GM18873 (cell line): Measurements from ENCODE around the gene IL10RB.

ENCODE experiments used
- ATAC-seq: cut with Tn5 transposase; IDR thresholded peaks from one replicate; pipeline ENCODE4 v1.9.1; 2021; ENCODE audit warnings: mild to moderate bottlenecking, moderate library complexity, moderate number of reproducible peaks; ENCODE audit not compliant: unreplicated experiment, low FRiP score

The IL10RB gene

DNA sequence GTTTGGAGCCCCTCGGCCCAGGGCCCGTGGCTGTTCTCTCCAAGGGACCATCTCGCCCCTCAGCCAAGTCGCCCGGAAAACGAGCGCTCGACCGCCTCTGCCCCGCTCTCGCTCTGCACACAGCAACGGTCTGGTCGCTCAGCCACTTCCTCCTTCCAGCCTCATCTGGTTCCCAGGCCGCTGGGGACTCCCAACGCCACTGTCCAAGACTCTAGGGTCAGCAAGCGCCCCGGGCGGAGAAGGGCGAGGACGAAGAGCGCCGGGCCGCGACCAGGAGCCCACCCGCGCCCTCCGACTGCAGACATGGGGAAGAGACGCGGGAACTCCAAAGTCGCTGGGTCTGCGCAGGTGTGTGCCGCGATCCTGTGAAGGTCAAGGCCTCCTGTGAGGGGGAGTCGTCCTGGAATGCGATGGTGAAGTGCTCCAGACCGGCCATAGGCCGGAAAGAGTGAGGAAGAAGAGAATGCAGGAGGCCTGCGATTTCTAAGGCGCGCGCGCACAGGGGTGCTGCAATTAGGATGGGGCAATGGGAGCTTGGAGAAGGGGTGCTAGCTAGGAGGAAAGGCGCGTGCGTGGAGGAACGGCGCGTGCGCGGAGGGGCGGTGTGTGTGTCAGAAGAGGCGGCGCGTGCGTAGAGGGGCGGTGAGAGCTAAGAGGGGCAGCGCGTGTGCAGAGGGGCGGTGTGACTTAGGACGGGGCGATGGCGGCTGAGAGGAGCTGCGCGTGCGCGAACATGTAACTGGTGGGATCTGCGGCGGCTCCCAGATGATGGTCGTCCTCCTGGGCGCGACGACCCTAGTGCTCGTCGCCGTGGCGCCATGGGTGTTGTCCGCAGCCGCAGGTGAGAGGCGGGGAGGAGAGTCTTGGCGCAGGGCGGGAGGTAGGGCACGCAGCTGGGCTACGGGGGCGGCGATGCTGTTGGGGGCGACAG, 58.4 kb downstream of the IL10RB start, which contains the start of gene IFNAR1:
TSS of gene IFNAR1 (plus strand) at position 680 of the 931 bp plus-strand sequence. CDS start at position 766, 86 bp downstream.
- ATAC-seq, result peak; percentile 80

DNA sequence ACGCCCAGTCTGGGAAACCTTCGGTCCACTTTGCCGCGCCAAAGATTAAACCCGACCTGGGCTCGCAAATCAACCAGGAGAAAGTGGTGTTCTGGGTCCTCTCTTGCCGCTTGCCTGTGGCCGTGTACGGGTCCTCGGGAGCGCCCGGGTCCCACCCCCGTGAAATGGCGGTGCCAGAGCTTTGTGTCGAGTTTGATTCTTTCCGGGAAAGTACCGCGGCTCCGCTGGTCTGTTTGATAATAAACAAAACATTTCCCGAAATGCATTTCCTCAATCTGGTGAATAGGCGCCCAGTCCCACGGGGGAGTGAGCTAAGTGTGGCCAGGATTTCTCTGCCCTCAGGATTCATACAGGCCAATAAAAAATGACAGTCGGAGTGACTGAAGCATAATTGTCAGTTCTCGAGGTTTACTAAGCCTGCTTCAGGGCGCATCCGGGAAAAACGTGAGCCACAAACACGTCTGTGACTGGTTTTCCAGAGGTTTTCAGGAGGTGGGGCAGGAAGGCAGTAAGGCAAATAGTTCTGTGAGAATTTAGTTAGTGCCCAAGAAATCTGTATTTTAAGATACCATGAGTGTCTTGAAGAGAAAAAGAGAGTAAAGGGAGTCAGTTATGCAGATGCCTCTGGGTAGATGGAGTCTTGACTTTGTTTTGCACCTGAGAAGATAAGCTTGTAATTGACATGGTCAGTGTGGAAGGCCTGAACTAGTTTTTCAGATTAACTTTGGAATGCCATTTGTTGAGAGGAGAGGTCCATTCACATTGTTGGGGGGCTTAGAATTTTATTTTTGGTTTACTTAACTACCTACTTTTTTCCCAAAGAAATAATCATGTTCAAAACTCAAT, 59.3 kb downstream of the IL10RB start:
- ATAC-seq, result peak; percentile 26

DNA sequence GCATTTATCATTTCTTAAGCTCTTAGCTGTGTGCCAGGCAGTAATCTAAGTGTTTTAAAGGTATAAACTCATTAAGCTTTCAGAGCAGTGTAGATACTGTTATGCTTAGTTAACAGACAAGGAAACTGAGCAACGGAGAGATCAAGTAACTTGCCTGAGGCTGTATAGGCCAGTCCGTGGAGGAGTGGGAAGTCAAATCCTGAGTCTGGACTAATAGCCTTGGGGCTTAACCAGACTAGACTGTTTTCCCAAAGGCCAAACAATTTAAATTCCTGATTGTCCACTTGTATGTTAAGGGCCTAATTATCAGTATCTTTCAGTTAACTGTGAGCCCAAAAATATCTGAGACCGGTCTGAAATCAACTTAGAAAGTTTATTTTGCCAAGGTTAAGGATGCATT, 61.2 kb downstream of the IL10RB start:
- no peak for ATAC-seq

DNA sequence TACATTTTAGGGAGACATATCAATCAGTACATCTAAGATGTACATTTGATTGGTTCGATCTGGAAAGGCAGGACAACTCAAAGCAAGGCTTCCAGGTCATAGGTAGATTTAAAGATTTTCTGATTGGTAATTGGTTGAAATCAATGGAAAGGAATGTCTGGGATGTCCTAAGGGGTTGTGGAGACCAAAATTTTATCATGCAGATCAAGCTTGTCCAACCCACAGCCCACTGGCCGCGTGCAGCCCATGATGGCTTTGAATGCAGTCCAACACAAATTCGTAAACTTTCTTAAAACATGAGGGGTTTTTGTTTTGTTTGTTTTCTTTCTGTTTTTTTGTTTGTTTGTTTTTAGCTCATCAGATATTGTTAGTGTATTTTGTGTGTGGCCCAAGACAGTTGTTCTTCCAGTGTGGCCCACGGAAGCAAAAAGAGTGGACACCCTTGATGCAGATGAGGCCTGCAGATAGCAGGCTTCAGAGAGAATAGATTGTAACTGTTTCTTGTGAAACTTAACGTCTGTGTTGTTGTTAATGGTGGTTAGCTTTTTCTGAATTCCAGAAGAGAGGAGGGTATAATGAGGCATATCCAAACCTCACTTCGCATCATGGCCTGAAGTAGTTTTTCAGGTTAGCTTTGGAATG, 61.7 kb downstream of the IL10RB start:
- ATAC-seq, result no peak

DNA sequence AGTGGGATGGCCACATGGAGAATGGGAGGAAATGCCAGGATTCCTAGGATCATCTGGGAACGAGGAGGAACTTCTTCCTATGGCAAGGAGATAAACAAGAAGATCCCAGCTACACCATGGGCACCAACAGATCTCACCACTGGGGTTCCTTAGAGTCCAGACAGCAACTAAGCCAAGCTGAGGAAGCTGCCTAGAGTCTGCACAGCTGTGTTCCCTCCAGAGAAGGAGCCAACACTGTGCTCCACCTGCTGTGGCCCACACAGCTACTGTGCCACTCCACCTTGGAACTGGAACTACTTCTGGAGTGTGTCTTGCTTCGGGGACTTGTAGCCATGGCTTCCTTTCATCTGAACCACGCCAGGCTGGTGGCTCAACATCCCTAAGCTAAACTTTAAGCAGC, 64.6 kb downstream of the IL10RB start:
- no peak for ATAC-seq

DNA sequence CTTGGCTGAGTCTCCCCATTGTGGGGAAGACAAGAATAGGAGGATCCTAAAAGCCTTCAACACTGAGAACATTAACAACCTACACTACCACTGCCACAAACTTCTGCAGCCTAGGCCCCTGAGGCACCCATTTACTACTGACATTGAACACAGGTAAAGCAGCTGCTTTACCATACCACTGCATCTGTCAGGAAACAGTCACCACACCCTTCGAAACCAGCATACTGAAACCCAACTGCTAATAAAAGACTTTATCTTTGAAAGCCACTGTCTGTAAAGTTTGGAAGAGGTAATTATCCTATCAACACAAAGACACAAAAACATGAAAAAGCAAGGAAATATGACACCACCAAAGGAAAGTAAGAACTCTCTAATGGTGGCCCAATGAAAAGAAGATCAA, 66.0 kb downstream of the IL10RB start:
- peak; percentile 62 for ATAC-seq

DNA sequence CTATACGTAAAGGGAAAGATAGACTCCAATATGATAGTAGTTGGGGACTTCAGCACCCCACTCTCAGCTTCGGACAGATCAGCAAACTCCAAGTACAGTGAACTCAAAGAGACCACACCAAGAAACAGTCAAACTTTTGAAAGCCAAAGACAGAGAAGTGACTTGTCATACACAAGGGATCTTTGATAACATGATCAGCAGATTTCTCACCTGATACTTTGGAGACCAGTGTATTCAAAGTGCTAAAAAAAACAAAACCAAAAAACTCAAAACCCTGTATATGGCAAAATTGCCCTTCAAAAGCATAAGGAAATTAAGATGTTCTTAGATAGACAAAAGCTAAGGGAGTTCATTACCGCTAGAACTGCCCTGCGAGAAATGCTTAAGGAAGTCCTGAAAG, 68.0 kb downstream of the IL10RB start:
- no peak for ATAC-seq

DNA sequence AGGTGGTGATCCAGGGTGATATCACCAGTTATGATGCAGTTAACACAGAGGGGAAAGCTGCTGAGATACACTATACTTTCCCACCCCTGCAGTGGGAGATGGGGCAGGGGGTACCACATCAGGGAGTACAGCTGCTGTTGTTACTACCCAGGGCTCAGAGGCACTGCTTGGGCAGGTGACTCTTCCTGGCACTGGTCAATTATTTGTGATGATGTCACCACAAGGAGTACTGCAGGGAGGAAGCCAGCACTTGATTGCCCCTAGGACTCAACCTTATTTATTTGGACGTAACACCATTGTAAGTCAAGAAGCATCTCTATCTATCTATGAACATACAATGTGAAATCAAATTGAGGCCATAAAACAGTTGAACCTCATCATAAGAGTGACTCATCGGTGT, 68.7 kb downstream of the IL10RB start:
- ATAC-seq, result no peak

DNA sequence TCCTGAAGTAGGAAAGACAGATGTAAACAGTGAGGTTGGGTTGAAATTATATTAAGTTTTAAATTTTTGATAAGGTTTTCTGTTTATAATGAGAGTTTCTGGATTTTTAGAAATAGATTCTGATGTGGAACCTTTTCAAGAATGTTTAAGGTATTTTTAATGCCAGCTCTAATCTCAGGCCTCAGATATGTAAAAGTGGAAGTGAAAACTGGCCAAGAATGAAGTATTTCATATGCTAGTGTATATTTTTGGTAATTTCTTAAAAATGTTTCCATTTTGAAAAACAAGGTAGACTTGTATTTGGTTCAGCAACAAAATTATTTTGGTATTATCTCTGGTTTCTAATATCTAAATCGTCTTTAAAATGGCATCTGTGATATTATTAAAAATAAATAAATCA, 73.0 kb downstream of the IL10RB start:
- no peak for ATAC-seq

DNA sequence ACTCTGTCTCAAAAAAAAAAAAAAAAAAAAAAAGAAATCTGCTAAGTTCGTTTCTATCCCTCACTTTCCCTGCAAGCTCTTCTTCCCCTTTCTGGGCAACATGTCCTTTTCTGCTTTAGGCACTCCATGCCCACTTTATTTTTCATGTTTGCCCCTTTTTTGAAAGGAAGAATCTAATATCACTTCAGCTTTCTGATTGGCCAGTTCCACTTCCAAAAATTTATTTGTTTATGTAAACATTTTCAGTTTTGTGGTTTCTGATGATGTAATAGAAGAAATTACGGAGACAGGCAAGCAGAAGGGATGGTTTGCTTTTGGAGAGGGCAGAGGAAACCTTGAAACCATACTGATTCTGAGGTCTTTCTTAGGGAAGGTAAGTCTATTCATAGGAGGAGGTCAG, 73.8 kb downstream of the IL10RB start:
- no peak for ATAC-seq

DNA sequence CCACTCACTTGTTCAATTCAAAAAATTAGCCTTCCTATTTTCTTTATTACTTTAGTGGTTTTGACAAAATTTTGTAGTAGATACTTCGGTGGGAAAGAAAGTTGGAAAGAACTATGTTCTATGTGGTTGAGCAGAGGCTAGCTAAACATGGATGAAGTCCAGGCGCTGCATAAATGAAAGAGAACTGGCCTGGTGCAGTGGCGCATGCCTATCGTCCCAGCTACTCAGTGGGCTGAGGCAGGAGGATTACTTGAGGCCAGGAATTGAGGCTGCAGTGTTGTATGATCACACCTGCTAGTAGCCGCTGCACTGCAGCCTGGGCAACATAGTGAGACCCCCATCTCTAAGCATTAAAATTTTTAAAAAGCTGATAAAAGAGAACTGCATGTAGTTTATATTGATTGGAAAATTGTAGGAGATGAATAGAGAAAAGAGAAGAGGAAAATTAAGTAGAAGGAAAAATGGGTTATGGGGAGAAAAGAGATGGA, 79.6 kb downstream of the IL10RB start:
- ATAC-seq, result no peak
